NCI-H460 (cell line): Measurements from ENCODE around the gene MEF2A. TPM values are rescaled to one million over a fixed set of nuclear protein-coding genes. Genes with fewer than 3 reads are reported as not detected.
"Not testable (repeated sequence)": the region's sequence is repeated elsewhere in the genome, so short reads cannot be mapped to it uniquely, and the experiment has no call there.

Source experiments
- DNase-seq: peaks from one replicate; pipeline ENCODE4 v3.0.0-alpha.2; 2016; ENCODE audit warnings: low read depth; ENCODE audit errors: extremely low read depth
- total RNA-seq: library from RNA; depleted of rRNA; stranded (reverse); fragments of >200 nt; shearing (Covaris generic); gene quantifications from 2 replicates; pipeline ENCODE4 v1.2.3, GENCODE V29; 2014

MEF2A gene
- total RNA-seq, 1 experiment from 2014 or later, result 15.1 TPM

- no peak for DNase-seq
Observed at GRCh38 chr15:99721896-99722295, 156.1 kb downstream of the MEF2A start.

- DNase-seq, result no peak
Observed at GRCh38 chr15:99722406-99722805, 156.6 kb downstream of the MEF2A start.

- DNase-seq, result no peak
Observed at GRCh38 chr15:99726333-99726732, 160.5 kb downstream of the MEF2A start.

- DNase-seq, result no peak
Observed at GRCh38 chr15:99727330-99727729, 161.5 kb downstream of the MEF2A start.

- no peak for DNase-seq
Observed at GRCh38 chr15:99727733-99728132, 161.9 kb downstream of the MEF2A start.

- DNase-seq, result no peak
Observed at GRCh38 chr15:99728916-99729315, 163.1 kb downstream of the MEF2A start.

- no peak for DNase-seq
Observed at GRCh38 chr15:99729327-99729726, 163.5 kb downstream of the MEF2A start.

- peak; percentile 24 for DNase-seq
Observed at GRCh38 chr15:99729920-99730319, 164.1 kb downstream of the MEF2A start.

- DNase-seq, result no peak
Observed at GRCh38 chr15:99731336-99732123, 165.7 kb downstream of the MEF2A start.

GRCh38 chr15:99732124-99732750 is 166.5 kb downstream of the MEF2A start:
- no peak for DNase-seq

- no peak for DNase-seq
Observed at GRCh38 chr15:99732751-99733267, 167.0 kb downstream of the MEF2A start.

- DNase-seq, result peak; percentile 90
Observed at GRCh38 chr15:99733268-99734039, 167.7 kb downstream of the MEF2A start, which contains the start of gene LYSMD4. Gene LYSMD4 (minus strand): TSS chr15:99733437. CDS start chr15:99731999, 1,438 bp downstream.

- not testable (repeated sequence) for DNase-seq
Observed at GRCh38 chr15:99734040-99734291, 168.2 kb downstream of the MEF2A start.

GRCh38 chr15:99734575-99734974 is 168.8 kb downstream of the MEF2A start:
- no peak for DNase-seq

- no peak for DNase-seq
Observed at GRCh38 chr15:99735868-99736267, 170.1 kb downstream of the MEF2A start.

- DNase-seq, result no peak
Observed at GRCh38 chr15:99736702-99737101, 170.9 kb downstream of the MEF2A start.

- no peak for DNase-seq
Observed at GRCh38 chr15:99738021-99738847, 172.4 kb downstream of the MEF2A start.

GRCh38 chr15:99741835-99742234 is 176.1 kb downstream of the MEF2A start:
- no peak for DNase-seq

GRCh38 chr15:99744142-99744541 is 178.4 kb downstream of the MEF2A start:
- no peak for DNase-seq

- DNase-seq, result no peak
Observed at GRCh38 chr15:99745370-99746086, 179.7 kb downstream of the MEF2A start.
